ENCODE data around the gene SLC6A11. TPM values are rescaled to one million over a fixed set of nuclear protein-coding genes. Genes with fewer than 3 reads are reported as not detected.

SLC6A11 gene
- total and polyA plus RNA-seq, 9 donors, result under 0.01 to 0.33 (median 0.07) TPM; not detected in 2

- no peaks in the 10 kb centered on the region for H3K27me3 ChIP-seq
- H3K9me3 ChIP-seq, result no peaks in the 10 kb centered on the region
- no peak overlapping the region for H3K4me3 ChIP-seq
- WGBS, 3 donors, result 13 to 21% (median 19%) methylated on average over 5 of the region's 5 CpGs
- TF ChIP-seq CTCF (IDR thresholded peaks at IDR 0.05) (no peak), EP300 (IDR thresholded peaks at IDR 0.05) (no peak), POLR2A (IDR thresholded peaks at IDR 0.05) (no peak)
- no peak for DNase-seq
- intact Hi-C loops (cut with DNase I), result no loop called here
- no peaks in the 10 kb centered on the region for H3K36me3 ChIP-seq
- no peak overlapping the region for H3K27ac ChIP-seq
- no peaks in the 10 kb centered on the region for H3K4me1 ChIP-seq (ENCODE audit: insufficient read depth)
Measured at GRCh38 chr3:10783360-10784351, 32.4 kb upstream of the SLC6A11 start.

- DNase-seq, result no peak
- Histone ChIP-seq H3K27me3 (no peaks in the 10 kb centered on the region), H3K4me3 (no peak overlapping the region), H3K27ac (no peak overlapping the region), H3K4me1 (ENCODE audit: insufficient read depth) (no peaks in the 10 kb centered on the region), H3K9me3 (no peaks in the 10 kb centered on the region), H3K36me3 (no peaks in the 10 kb centered on the region)
- intact Hi-C loops (cut with DNase I), result loop anchor here in 1 of 4 donors (5.0 kb wide), 1 partner anchor 1419 kb away; no protein-coding TSS in a partner anchor
- no peak for TF ChIP-seq CTCF (IDR thresholded peaks at IDR 0.05)
- TF ChIP-seq POLR2A (IDR thresholded peaks at IDR 0.05), result no peak
- TF ChIP-seq EP300 (IDR thresholded peaks at IDR 0.05), result no peak
Measured at GRCh38 chr3:10786640-10787039, 29.4 kb upstream of the SLC6A11 start.

GRCh38 chr3:10788451-10788850 lies 27.6 kb upstream of the SLC6A11 start:
- Histone ChIP-seq H3K4me1 (ENCODE audit: insufficient read depth) (no peaks in the 10 kb centered on the region), H3K9me3 (no peaks in the 10 kb centered on the region), H3K36me3 (no peaks in the 10 kb centered on the region), H3K4me3 (no peak overlapping the region), H3K27ac (no peak overlapping the region), H3K27me3 (no peaks in the 10 kb centered on the region)
- DNase-seq, result no peak
- TF ChIP-seq CTCF (IDR thresholded peaks at IDR 0.05) (no peak), EP300 (IDR thresholded peaks at IDR 0.05) (no peak), POLR2A (IDR thresholded peaks at IDR 0.05) (no peak)
- 16 to 26% (median 24%) methylated on average over 1 of the region's 1 CpG for WGBS, 3 donors
- intact Hi-C loops (cut with DNase I), result loop anchor here in 1 of 4 donors (5.0 kb wide), 1 partner anchor 1421 kb away; no protein-coding TSS in a partner anchor

- Histone ChIP-seq H3K36me3 (no peaks in the 10 kb centered on the region), H3K27ac (no peak overlapping the region), H3K9me3 (no peaks in the 10 kb centered on the region), H3K4me1 (ENCODE audit: insufficient read depth) (no peaks in the 10 kb centered on the region), H3K27me3 (no peaks in the 10 kb centered on the region), H3K4me3 (no peak overlapping the region)
- intact Hi-C loops (cut with DNase I), result no loop called here
- DNase-seq, result no peak
- no peak for TF ChIP-seq CTCF (IDR thresholded peaks at IDR 0.05)
- no peak for TF ChIP-seq EP300 (IDR thresholded peaks at IDR 0.05)
- no peak for TF ChIP-seq POLR2A (IDR thresholded peaks at IDR 0.05)
- WGBS, 3 donors, result 93 to 100% (median 97%) methylated on average over 1 of the region's 1 CpG
Measured at GRCh38 chr3:10790713-10791112, 25.3 kb upstream of the SLC6A11 start.
